GM23248 (cell line): ENCODE results near the gene CRNKL1. TPM values are rescaled to one million over a fixed set of nuclear protein-coding genes. Genes with fewer than 3 reads are reported as not detected.

Source experiments
- DNase-seq: peaks from one replicate; pipeline ENCODE4 v3.0.0-alpha.2; 2015
- H2AFZ ChIP-seq: fragments of 200-600 bp; sonication (generic); 2 replicates; pipeline ENCODE4 v1.6.1; 2016; ENCODE audit warnings: antibody characterized with exemption
- H3F3A ChIP-seq: fragments of 200-600 bp; sonication (generic); 2 replicates; pipeline ENCODE4 v1.6.1; 2016; ENCODE audit warnings: mild to moderate bottlenecking, antibody characterized with exemption, mixed run types; ENCODE audit not compliant: insufficient read depth
- H3K27ac ChIP-seq: fragments of 200-600 bp; sonication (generic); 2 replicates; pipeline ENCODE4 v1.5.1; 2016; ENCODE audit warnings: mild to moderate bottlenecking
- H3K27me3 ChIP-seq: fragments of 200-600 bp; sonication (generic); replicated peaks from 2 replicates; pipeline ENCODE4 v1.6.1; 2016; ENCODE audit warnings: mild to moderate bottlenecking; ENCODE audit not compliant: insufficient read depth
- H3K36me3 ChIP-seq: fragments of 200-600 bp; sonication (generic); 2 replicates; pipeline ENCODE4 v1.6.1; 2016; ENCODE audit warnings: low read depth, mild to moderate bottlenecking
- H3K4me1 ChIP-seq: fragments of 200-600 bp; sonication (generic); 2 replicates; pipeline ENCODE4 v1.6.1; 2016; ENCODE audit warnings: mild to moderate bottlenecking; ENCODE audit not compliant: insufficient read depth
- H3K4me2 ChIP-seq: fragments of 200-600 bp; sonication (generic); one replicate; pipeline ENCODE4 v1.6.1; 2016; ENCODE audit warnings: mild to moderate bottlenecking; ENCODE audit not compliant: unreplicated experiment
- H3K4me3 ChIP-seq: fragments of 200-600 bp; sonication (generic); 2 replicates; pipeline ENCODE4 v1.5.1; 2016; ENCODE audit warnings: mild to moderate bottlenecking
- H3K79me2 ChIP-seq: fragments of 200-600 bp; sonication (generic); 2 replicates; pipeline ENCODE4 v1.6.1; 2016; ENCODE audit warnings: mild to moderate bottlenecking; ENCODE audit not compliant: insufficient read depth
- H3K9ac ChIP-seq: fragments of 200-600 bp; sonication (generic); 2 replicates; pipeline ENCODE4 v1.6.1; 2016; ENCODE audit warnings: mild to moderate bottlenecking
- H3K9me2 ChIP-seq: fragments of 200-600 bp; sonication (generic); 2 replicates; pipeline ENCODE4 v1.6.1; 2016; ENCODE audit warnings: mixed run types, mild to moderate bottlenecking, moderate library complexity; ENCODE audit not compliant: insufficient read depth
- H3K9me3 ChIP-seq: fragments of 200-600 bp; sonication (generic); one replicate; pipeline ENCODE4 v1.6.1; 2017; ENCODE audit warnings: low read depth
- H4K20me1 ChIP-seq: fragments of 200-600 bp; sonication (generic); 2 replicates; pipeline ENCODE4 v1.6.0; 2016; ENCODE audit not compliant: insufficient read depth
- EZH2 ChIP-seq: fragments of 200-600 bp; sonication (generic); IDR thresholded peaks from 2 replicates; pipeline ENCODE4 v1.6.1; 2018; ENCODE audit warnings: antibody characterized with exemption, mild to moderate bottlenecking; ENCODE audit not compliant: insufficient read depth, poor library complexity, severe bottlenecking
- EZH2phosphoT487 ChIP-seq: fragments of 200-600 bp; sonication (generic); IDR thresholded peaks from 2 replicates; pipeline ENCODE4 v1.6.1; 2018; ENCODE audit warnings: antibody characterized with exemption, moderate library complexity, mild to moderate bottlenecking, low read depth; ENCODE audit not compliant: insufficient read depth
- WGBS, 2 experiments: methylation state at CpG; one replicate each; pipeline ENCODE4 v1.1.6; 2015 to 2017; ENCODE audit warnings: low lambda C conversion rate in 2 of 2, low coverage in 1 of 2; ENCODE audit errors: missing lambda C conversion rate in 2 of 2; 5-methylcytosine and 5-hydroxymethylcytosine counted together
- in situ Hi-C: fragments of 300-500 bp; cut with MboI; formaldehyde crosslinking; loops from 2 replicates; pipeline ENCODE4 v1.15.0; 2020
- polyA plus RNA-seq: library from polyadenylated mRNA; unstranded; fragments of >200 nt; fragmentation: Nextera tagmentation; extraction: Ambion mirVana; gene quantifications from 2 replicates; pipeline ENCODE4 v1.2.1, GENCODE V29; 2016
- total RNA-seq: library from RNA; depleted of rRNA; stranded (reverse); fragments of >200 nt; shearing (Covaris generic); gene quantifications from 2 replicates; pipeline ENCODE4 v1.2.3, GENCODE V29; 2014

Gene CRNKL1
- total and polyA plus RNA-seq, 2 experiments from 2014 or later = 16.9 to 24.2 TPM

GRCh38 chr20:20003031-20003954, 49.0 kb downstream of the CRNKL1 start:
- Histone ChIP-seq H3K4me2 (peak overlapping the region; percentile 32), H3K79me2 (peaks cover 49% of the 10 kb centered on the region), H3K36me3 (peaks cover 31% of the 10 kb centered on the region), H3K27ac (peak overlapping the region; percentile 25), H3K4me3 (no peak overlapping the region), H3K4me1 (peaks cover 21% of the 10 kb centered on the region), H3F3A (peaks cover 57% of the 10 kb centered on the region), H3K9me3 (no peaks in the 10 kb centered on the region), H3K9me2 (no peaks in the 10 kb centered on the region), H2AFZ (no peak overlapping the region), H4K20me1 (no peaks in the 10 kb centered on the region), H3K9ac (peak overlapping the region; percentile 9; the same call in 1 of the 2 replicates), H3K27me3 (no peaks in the 10 kb centered on the region)
- in situ Hi-C loops = loop anchor here (10.0 kb wide), 1 partner anchor 318 kb away; no protein-coding TSS in a partner anchor
- peak; percentile 52 for DNase-seq
- WGBS, 2 experiments = 35 to 37% methylated on average over 23 of the region's 23 CpGs
- TF ChIP-seq EZH2phosphoT487 (no peak), EZH2 (no peak)

- no peak for DNase-seq
- Histone ChIP-seq H3K27ac (peak overlapping the region; percentile 25), H3K4me1 (peaks cover 21% of the 10 kb centered on the region), H2AFZ (no peak overlapping the region), H3K9me2 (no peaks in the 10 kb centered on the region), H3K27me3 (no peaks in the 10 kb centered on the region), H3K79me2 (peaks cover 58% of the 10 kb centered on the region), H3K4me2 (peak overlapping the region; percentile 32), H3K36me3 (peaks cover 40% of the 10 kb centered on the region), H3F3A (peaks cover 57% of the 10 kb centered on the region), H3K9me3 (no peaks in the 10 kb centered on the region), H3K4me3 (no peak overlapping the region), H3K9ac (0 out of 2 replicates have a peak overlapping the region, but pooled peaks have one; percentile 9), H4K20me1 (no peaks in the 10 kb centered on the region)
- TF ChIP-seq EZH2phosphoT487 = no peak
- no peak for TF ChIP-seq EZH2
- in situ Hi-C loops = loop anchor here (10.0 kb wide), 1 partner anchor 318 kb away; no protein-coding TSS in a partner anchor
- WGBS, 2 experiments = 86 to 87% methylated on average over 9 of the region's 9 CpGs
Observed at GRCh38 chr20:20002101-20002998, 49.9 kb downstream of the CRNKL1 start.

- in situ Hi-C loops = loop anchor here (10.0 kb wide), 1 partner anchor 316 kb away; no protein-coding TSS in a partner anchor
- Histone ChIP-seq H3K4me2 (no peak overlapping the region), H3K9me3 (no peaks in the 10 kb centered on the region), H3K79me2 (peaks cover 78% of the 10 kb centered on the region), H2AFZ (no peak overlapping the region), H3K4me1 (peaks cover 24% of the 10 kb centered on the region), H4K20me1 (no peaks in the 10 kb centered on the region), H3K9ac (no peak overlapping the region), H3K27me3 (no peaks in the 10 kb centered on the region), H3K9me2 (no peaks in the 10 kb centered on the region), H3K4me3 (no peak overlapping the region), H3F3A (peaks cover 54% of the 10 kb centered on the region), H3K27ac (no peak overlapping the region), H3K36me3 (peaks cover 40% of the 10 kb centered on the region)
- no peak for DNase-seq
- 84 to 89% methylated on average over 14 of the region's 14 CpGs for WGBS, 2 experiments
- TF ChIP-seq EZH2phosphoT487 (no peak), EZH2 (no peak)
Observed at GRCh38 chr20:20000211-20000968, 51.9 kb downstream of the CRNKL1 start.
